CD4-positive, alpha-beta T cell (primary cell): ENCODE results near the gene PCDH18. TPM values are rescaled to one million over a fixed set of nuclear protein-coding genes. Genes with fewer than 3 reads are reported as not detected.
"Not testable (repeated sequence)": the region's sequence is repeated elsewhere in the genome, so short reads cannot be mapped to it uniquely, and the experiment has no call there.

ENCODE experiments used
- ATAC-seq: fragments of 200-7000 bp; cut with Tn5 transposase; one replicate; pipeline ENCODE4 v1.10.0; 2022; ENCODE audit warnings: mild to moderate bottlenecking; ENCODE audit not compliant: poor library complexity
- CTCF ChIA-PET: fragments of 350-600 bp; sonication (Branson Sonifier 250); formaldehyde crosslinking; loops from one replicate; lab custom pipeline; 2021; ENCODE audit warnings: antibody characterized with exemption, inconsistent platforms; lab: Charles Lee
- POLR2A ChIA-PET: fragments of 350-600 bp; sonication (Branson Sonifier 250); formaldehyde crosslinking; loops from one replicate; lab custom pipeline; 2021; ENCODE audit warnings: antibody characterized with exemption, inconsistent platforms; lab: Charles Lee
- DNase-seq, 14 experiments: peaks; one replicate each; pipeline ENCODE4 v3.0.0-alpha.2; 2013 to 2020; ENCODE audit warnings: mixed read lengths in 2 of 14
- H3K27ac ChIP-seq, 2 donors: one replicate each; pipeline versions ENCODE4 v1.5.1 to v1.7.0; 2013; ENCODE audit warnings: low read length in 2 of 2, low read depth in 1 of 2, mild to moderate bottlenecking in 1 of 2
- H3K27me3 ChIP-seq, 2 experiments: 1 replicate in 1 of 2; 2 replicates in 1 of 2; pipeline versions ENCODE4 v1.6.1 to v1.7.0; 2013; ENCODE audit warnings: low read length in 2 of 2, control low read depth in 1 of 2, mild to moderate bottlenecking in 1 of 2, moderate library complexity in 1 of 2; ENCODE audit not compliant: insufficient read depth in 2 of 2, control insufficient read depth in 1 of 2
- H3K36me3 ChIP-seq: one replicate; pipeline ENCODE4 v1.6.1; 2013; ENCODE audit warnings: low read length, control low read depth; ENCODE audit not compliant: insufficient read depth
- H3K4me1 ChIP-seq: one replicate; pipeline ENCODE4 v1.6.1; 2013; ENCODE audit warnings: low read length, control low read depth; ENCODE audit not compliant: insufficient read depth
- H3K4me3 ChIP-seq: one replicate; pipeline ENCODE4 v1.5.1; 2013; ENCODE audit warnings: mild to moderate bottlenecking, low read length, moderate library complexity
- H3K9me3 ChIP-seq, 2 experiments: 1 replicate in 1 of 2; 2 replicates in 1 of 2; pipeline versions ENCODE4 v1.6.1 to v1.7.0; 2013; ENCODE audit warnings: low read length in 2 of 2, mild to moderate bottlenecking in 2 of 2, control low read depth in 1 of 2, moderate library complexity in 1 of 2; ENCODE audit not compliant: control insufficient read depth in 1 of 2, insufficient read depth in 1 of 2
- H3K27ac Mint-ChIP-seq: one replicate; pipeline ENCODE4 v1.8.0; 2020; ENCODE audit warnings: mixed read lengths
- H3K27me3 Mint-ChIP-seq: one replicate; pipeline ENCODE4 v1.8.0; 2021; ENCODE audit warnings: mixed read lengths
- H3K36me3 Mint-ChIP-seq: one replicate; pipeline ENCODE4 v1.8.0; 2021; ENCODE audit warnings: low read depth, mixed read lengths
- H3K4me1 Mint-ChIP-seq: one replicate; pipeline ENCODE4 v1.8.0; 2021; ENCODE audit warnings: low read depth, mixed read lengths
- H3K4me3 Mint-ChIP-seq: one replicate; pipeline ENCODE4 v1.8.0; 2020; ENCODE audit warnings: mild to moderate bottlenecking, mixed read lengths
- H3K9me3 Mint-ChIP-seq: one replicate; pipeline ENCODE4 v1.8.0; 2020; ENCODE audit warnings: mixed read lengths
- CTCF ChIP-seq: fragments of 200-600 bp; IDR thresholded peaks from one replicate; pipeline ENCODE4 v1.8.0; 2022; ENCODE audit warnings: antibody characterized with exemption, mild to moderate bottlenecking
- intact Hi-C, 2 experiments: fragments of 100-400 bp; cut with DNase I in 1 of 2; cut with micrococcal nuclease in 1 of 2; formaldehyde crosslinking; loops; one replicate each; pipeline versions ENCODE4 v1.15.1 to v1.9.0; 2023 to 2025; cut with DNase I, micrococcal nuclease
- total RNA-seq, 174 experiments: library from RNA in 2 of 174; stranded (reverse) in 2 of 174; gene quantifications; one replicate each; pipeline ENCODE4 v1.2.3 and lab custom pipeline; 2021 to 2026

The PCDH18 gene
- total RNA-seq, 2 experiments from 2014 or later = not detected

GRCh38 chr4:137510557-137511265 is 21.6 kb downstream of the PCDH18 start:
- CTCF ChIA-PET = no interaction called here
- ATAC-seq = no peak

GRCh38 chr4:137509855-137510282 is 22.4 kb downstream of the PCDH18 start:
- no peak for DNase-seq
- intact Hi-C loops = loop anchor here in 1 of 2 experiments (10.0 kb wide), 1 partner anchor 1375 kb away; no protein-coding TSS in a partner anchor
- no peak for ATAC-seq
- Mint-ChIP-seq H3K4me3 (no peak overlapping the region), H3K27ac (no peak overlapping the region), H3K4me1 (no peaks in the 10 kb centered on the region), H3K27me3 (no peaks in the 10 kb centered on the region), H3K36me3 (no peaks in the 10 kb centered on the region), H3K9me3 (peaks cover 7% of the 10 kb centered on the region)
- H3K27ac ChIP-seq = no peak overlapping the region
- POLR2A ChIA-PET = no interaction called here
- no peak for TF ChIP-seq CTCF
- no peaks in the 10 kb centered on the region for H3K27me3 ChIP-seq
- no peak overlapping the region for H3K4me3 ChIP-seq
- CTCF ChIA-PET = no interaction called here
- no peaks in the 10 kb centered on the region for H3K4me1 ChIP-seq
- H3K9me3 ChIP-seq = no peaks in the 10 kb centered on the region
- no peaks in the 10 kb centered on the region for H3K36me3 ChIP-seq

More at GRCh38 chr4:137510557-137511265, 21.6 kb downstream of the PCDH18 start:
- H3K27ac ChIP-seq = no peak overlapping the region
- no peaks in the 10 kb centered on the region for H3K27me3 ChIP-seq
- peaks cover 5% of the 10 kb centered on the region for H3K9me3 Mint-ChIP-seq
- no peak overlapping the region for H3K4me3 Mint-ChIP-seq
- H3K4me1 Mint-ChIP-seq = no peaks in the 10 kb centered on the region
- POLR2A ChIA-PET = no interaction called here
- intact Hi-C loops = no loop called here
- no peaks in the 10 kb centered on the region for H3K9me3 ChIP-seq
- H3K4me1 ChIP-seq = no peaks in the 10 kb centered on the region
- H3K4me3 ChIP-seq = no peak overlapping the region
- H3K27me3 Mint-ChIP-seq = no peaks in the 10 kb centered on the region
- TF ChIP-seq CTCF = no peak
- DNase-seq = no peak
- no peaks in the 10 kb centered on the region for H3K36me3 ChIP-seq
- no peak overlapping the region for H3K27ac Mint-ChIP-seq
- H3K36me3 Mint-ChIP-seq = no peaks in the 10 kb centered on the region

GRCh38 chr4:137502339-137503129 is 29.8 kb downstream of the PCDH18 start:
- no peaks in the 10 kb centered on the region for H3K27me3 ChIP-seq
- no peak overlapping the region for H3K4me3 ChIP-seq
- no peak overlapping the region for H3K4me3 Mint-ChIP-seq
- DNase-seq (no peak), ATAC-seq (no peak)
- no peak for TF ChIP-seq CTCF
- H3K36me3 ChIP-seq = no peaks in the 10 kb centered on the region
- H3K27ac Mint-ChIP-seq = no peak overlapping the region
- no peak overlapping the region for H3K27ac ChIP-seq
- H3K27me3 Mint-ChIP-seq = no peaks in the 10 kb centered on the region
- H3K9me3 Mint-ChIP-seq = peaks cover 2% of the 10 kb centered on the region
- H3K4me1 ChIP-seq = no peaks in the 10 kb centered on the region
- intact Hi-C loops = loop anchor here in 1 of 2 experiments (10.0 kb wide), 1 partner anchor 1368 kb away; no protein-coding TSS in a partner anchor
- H3K9me3 ChIP-seq = no peaks in the 10 kb centered on the region
- no peaks in the 10 kb centered on the region for H3K36me3 Mint-ChIP-seq
- CTCF ChIA-PET = no interaction called here
- POLR2A ChIA-PET = no interaction called here
- no peaks in the 10 kb centered on the region for H3K4me1 Mint-ChIP-seq

- H3K4me3 ChIP-seq, CTCF ChIA-PET, H3K27ac ChIP-seq, H3K27me3 Mint-ChIP-seq, H3K36me3 ChIP-seq, H3K4me1 ChIP-seq, H3K36me3 Mint-ChIP-seq, intact Hi-C loops, ATAC-seq, H3K4me3 Mint-ChIP-seq, H3K27me3 ChIP-seq, DNase-seq, POLR2A ChIA-PET, H3K9me3 Mint-ChIP-seq, H3K27ac Mint-ChIP-seq, H3K4me1 Mint-ChIP-seq, H3K9me3 ChIP-seq: not testable (repeated sequence)
These were observed 36.0 kb downstream of the PCDH18 start for GRCh38 chr4:137496267-137496666.
